Measurements from ENCODE around the gene CNTNAP3.
"Not testable (repeated sequence)": the region's sequence is repeated elsewhere in the genome, so short reads cannot be mapped to it uniquely, and the experiment has no call there.

DNA sequence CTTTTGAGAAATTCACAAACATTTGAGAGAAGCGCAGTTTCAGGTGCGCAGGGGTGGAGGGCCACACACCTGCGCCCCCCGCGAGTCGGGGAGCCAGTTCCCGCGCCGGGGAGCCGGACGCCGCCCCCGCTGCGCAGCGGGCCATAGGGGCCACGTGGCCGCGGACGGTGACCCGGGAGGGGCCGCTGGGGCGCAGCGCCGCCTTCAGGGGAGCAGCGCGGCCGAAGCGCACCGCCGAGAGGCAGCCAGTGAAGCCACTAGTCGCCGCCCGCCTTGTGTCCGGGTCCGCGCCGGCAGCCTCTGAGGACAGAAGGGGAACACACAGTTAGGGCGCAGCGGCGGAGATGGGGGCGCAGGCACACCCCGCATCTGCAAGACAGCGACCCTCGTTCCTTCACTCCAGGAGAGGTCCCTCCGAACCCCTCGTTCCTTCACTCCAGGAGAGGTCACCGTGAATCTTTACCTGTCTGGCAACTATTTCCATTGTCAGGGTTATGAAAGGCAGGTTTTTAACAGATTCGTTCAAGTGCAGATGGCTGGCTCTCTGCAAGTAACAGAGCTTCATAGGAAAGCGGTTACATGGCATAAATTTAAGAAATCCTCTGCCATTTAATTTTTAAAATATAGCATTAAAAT, 209.2 kb downstream of the CNTNAP3 start:
- TF ChIP-seq, protein P1, sequence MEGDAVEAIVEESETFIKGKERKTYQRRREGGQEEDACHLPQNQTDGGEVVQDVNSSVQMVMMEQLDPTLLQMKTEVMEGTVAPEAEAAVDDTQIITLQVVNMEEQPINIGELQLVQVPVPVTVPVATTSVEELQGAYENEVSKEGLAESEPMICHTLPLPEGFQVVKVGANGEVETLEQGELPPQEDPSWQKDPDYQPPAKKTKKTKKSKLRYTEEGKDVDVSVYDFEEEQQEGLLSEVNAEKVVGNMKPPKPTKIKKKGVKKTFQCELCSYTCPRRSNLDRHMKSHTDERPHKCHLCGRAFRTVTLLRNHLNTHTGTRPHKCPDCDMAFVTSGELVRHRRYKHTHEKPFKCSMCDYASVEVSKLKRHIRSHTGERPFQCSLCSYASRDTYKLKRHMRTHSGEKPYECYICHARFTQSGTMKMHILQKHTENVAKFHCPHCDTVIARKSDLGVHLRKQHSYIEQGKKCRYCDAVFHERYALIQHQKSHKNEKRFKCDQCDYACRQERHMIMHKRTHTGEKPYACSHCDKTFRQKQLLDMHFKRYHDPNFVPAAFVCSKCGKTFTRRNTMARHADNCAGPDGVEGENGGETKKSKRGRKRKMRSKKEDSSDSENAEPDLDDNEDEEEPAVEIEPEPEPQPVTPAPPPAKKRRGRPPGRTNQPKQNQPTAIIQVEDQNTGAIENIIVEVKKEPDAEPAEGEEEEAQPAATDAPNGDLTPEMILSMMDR (IDR thresholded peaks at IDR 0.05; ENCODE audit: control extremely low read depth in 1 of 3, insufficient read depth in 1 of 3, low read depth in 1 of 3, low read length in 3 of 3): peak; percentile 22 to 58 (median 40)
- not testable (repeated sequence) for TF ChIP-seq POLR2A (IDR thresholded peaks at IDR 0.05; ENCODE audit: control extremely low read depth in 1 of 2, low read depth in 2 of 2, low read length in 2 of 2); CREB1 (IDR thresholded peaks at IDR 0.05); CBX8 (IDR thresholded peaks at IDR 0.05; ENCODE audit: borderline replicate concordance, low read depth, low read length); SP1 (IDR thresholded peaks at IDR 0.05; ENCODE audit: low read depth, low read length); FOSL1 (IDR thresholded peaks at IDR 0.05; ENCODE audit: insufficient read depth, low read depth, low read length); ZNF274 (IDR thresholded peaks at IDR 0.05; ENCODE audit: borderline replicate concordance, extremely low read depth, low read length); CEBPB (IDR thresholded peaks at IDR 0.05; ENCODE audit: low read depth, low read length); GTF2F1 (IDR thresholded peaks at IDR 0.05; ENCODE audit: borderline replicate concordance, low read depth, low read length)
- TF ChIP-seq, protein P2, sequence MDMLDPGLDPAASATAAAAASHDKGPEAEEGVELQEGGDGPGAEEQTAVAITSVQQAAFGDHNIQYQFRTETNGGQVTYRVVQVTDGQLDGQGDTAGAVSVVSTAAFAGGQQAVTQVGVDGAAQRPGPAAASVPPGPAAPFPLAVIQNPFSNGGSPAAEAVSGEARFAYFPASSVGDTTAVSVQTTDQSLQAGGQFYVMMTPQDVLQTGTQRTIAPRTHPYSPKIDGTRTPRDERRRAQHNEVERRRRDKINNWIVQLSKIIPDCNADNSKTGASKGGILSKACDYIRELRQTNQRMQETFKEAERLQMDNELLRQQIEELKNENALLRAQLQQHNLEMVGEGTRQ (IDR thresholded peaks at IDR 0.05; ENCODE audit: low read length): peak; percentile 45

Data from H1 (cell line).